Measurements from ENCODE around the gene ZNF341. TPM values are rescaled to one million over a fixed set of nuclear protein-coding genes. Genes with fewer than 3 reads are reported as not detected.
A peak's percentile ranks its signal among the peaks of the same experiment; 100 is the strongest.

Gene ZNF341
- total RNA-seq, 1 donor from 2014 or later = 0.53 TPM

GRCh38 chr20:33740189-33740588 lies 8.4 kb downstream of the ZNF341 start:
- no peak for TF ChIP-seq CTCF (IDR thresholded peaks at IDR 0.05; ENCODE audit: insufficient read depth, low read length, severe bottlenecking)
- Histone ChIP-seq H3K27me3 (ENCODE audit: control insufficient read depth, insufficient read depth, low read length) (no peaks in the 10 kb centered on the region), H3K36me3 (ENCODE audit: control insufficient read depth, insufficient read depth, low read length) (peaks cover 1% of the 10 kb centered on the region), H3K4me3 (ENCODE audit: low read depth, low read length) (no peak overlapping the region)
- FAIRE-seq (no peak), DNase-seq (ENCODE audit: low read depth) (no peak)

DNA sequence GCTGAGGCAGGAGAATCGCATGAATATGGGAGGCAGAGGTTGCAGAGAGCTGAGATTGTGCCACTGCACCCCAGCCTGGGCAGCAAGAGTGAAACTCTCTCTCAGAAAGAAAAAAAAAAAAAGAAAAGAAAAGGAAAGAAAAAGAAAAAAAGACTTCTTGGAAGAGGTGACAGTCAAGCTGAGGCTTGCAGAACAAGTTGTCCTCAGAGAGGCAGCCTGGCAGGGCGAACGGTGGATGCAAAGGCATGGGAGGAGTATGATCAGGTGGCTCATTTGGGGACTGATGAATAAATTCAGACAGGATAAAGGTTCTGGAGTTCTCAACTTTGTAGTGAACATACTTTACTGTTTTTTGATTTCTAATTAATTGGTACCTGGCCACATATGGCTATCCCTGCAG lies 12.4 kb downstream of the ZNF341 start:
- TF ChIP-seq CTCF (IDR thresholded peaks at IDR 0.05; ENCODE audit: insufficient read depth, low read length, severe bottlenecking) = no peak

DNA sequence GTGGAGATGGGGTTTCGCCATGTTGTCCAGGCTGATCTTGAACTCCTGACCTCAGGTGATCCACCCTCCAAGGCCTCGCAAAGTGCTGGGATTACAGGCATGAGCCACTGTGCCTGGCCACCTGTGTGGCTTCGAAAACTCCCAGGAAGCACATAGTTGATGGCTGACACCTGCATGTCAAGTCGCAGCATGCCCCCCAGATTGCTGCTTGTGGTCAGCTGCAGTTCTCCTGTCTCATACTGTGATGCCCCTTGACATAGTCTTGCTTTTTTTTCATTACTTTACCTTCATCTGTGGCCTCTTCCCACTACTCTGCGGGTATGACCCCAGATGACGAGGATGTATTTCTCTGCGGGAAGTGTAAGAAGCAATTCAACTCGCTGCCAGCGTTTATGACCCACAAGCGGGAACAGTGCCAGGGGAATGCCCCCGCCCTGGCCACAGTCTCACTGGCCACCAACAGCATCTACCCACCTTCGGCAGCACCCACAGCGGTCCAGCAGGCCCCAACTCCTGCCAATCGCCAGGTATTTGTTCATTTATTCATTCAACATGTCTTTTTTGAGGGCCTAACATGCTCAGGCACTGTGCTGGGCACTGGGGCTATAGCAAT lies 13.1 kb downstream of the ZNF341 start:
- H3K4me3 ChIP-seq (ENCODE audit: low read depth, low read length) = no peak overlapping the region
- peak; percentile 54 for DNase-seq (ENCODE audit: low read depth)
- no peak for FAIRE-seq
- no peak for TF ChIP-seq CTCF (IDR thresholded peaks at IDR 0.05; ENCODE audit: insufficient read depth, low read length, severe bottlenecking)
- H3K36me3 ChIP-seq (ENCODE audit: control insufficient read depth, insufficient read depth, low read length) = peaks cover 3% of the 10 kb centered on the region
- H3K27me3 ChIP-seq (ENCODE audit: control insufficient read depth, insufficient read depth, low read length) = no peaks in the 10 kb centered on the region

More for the DNA sequence above, 12.4 kb downstream of the ZNF341 start:
- FAIRE-seq = no peak
- peaks cover 3% of the 10 kb centered on the region for H3K36me3 ChIP-seq (ENCODE audit: control insufficient read depth, insufficient read depth, low read length)
- no peaks in the 10 kb centered on the region for H3K27me3 ChIP-seq (ENCODE audit: control insufficient read depth, insufficient read depth, low read length)
- no peak overlapping the region for H3K4me3 ChIP-seq (ENCODE audit: low read depth, low read length)
- no peak for DNase-seq (ENCODE audit: low read depth)

DNA sequence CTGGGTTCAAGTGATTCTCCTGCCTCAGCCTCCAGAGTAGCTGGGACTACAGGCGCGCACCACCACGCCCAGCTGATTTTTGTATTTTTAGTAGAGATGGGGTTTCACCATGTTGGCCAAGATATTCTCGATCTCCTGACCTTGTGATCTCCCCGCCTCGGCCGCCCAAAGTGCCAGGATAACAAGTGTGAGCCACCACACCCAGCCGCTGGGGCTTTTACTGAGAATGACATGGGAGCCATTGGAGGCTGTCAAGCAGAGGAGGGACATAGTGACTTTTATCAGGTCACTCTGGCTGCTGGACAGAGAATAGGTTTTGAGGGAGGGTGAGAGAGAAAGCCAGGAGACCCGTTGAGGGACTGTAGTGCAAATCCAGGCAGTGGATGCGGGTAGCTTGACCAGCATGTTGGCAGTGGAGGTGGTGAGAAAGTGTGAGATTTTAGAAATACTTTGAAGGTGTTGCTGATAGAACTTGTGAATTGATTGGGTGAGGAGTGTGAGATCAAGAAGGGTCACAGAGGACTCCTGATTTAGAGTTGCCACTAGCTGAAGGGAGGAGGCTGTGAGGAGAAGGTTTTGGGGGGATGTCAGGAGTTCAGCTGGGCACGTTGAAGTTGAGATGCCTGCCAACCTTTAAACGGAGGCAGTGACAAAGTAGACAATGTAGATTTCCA lies 14.7 kb downstream of the ZNF341 start:
- no peaks in the 10 kb centered on the region for H3K27me3 ChIP-seq (ENCODE audit: control insufficient read depth, insufficient read depth, low read length)
- FAIRE-seq (no peak), DNase-seq (ENCODE audit: low read depth) (no peak)
- H3K36me3 ChIP-seq (ENCODE audit: control insufficient read depth, insufficient read depth, low read length) = peaks cover 3% of the 10 kb centered on the region
- TF ChIP-seq CTCF (IDR thresholded peaks at IDR 0.05; ENCODE audit: insufficient read depth, low read length, severe bottlenecking) = no peak
- H3K4me3 ChIP-seq (ENCODE audit: low read depth, low read length) = no peak overlapping the region

DNA sequence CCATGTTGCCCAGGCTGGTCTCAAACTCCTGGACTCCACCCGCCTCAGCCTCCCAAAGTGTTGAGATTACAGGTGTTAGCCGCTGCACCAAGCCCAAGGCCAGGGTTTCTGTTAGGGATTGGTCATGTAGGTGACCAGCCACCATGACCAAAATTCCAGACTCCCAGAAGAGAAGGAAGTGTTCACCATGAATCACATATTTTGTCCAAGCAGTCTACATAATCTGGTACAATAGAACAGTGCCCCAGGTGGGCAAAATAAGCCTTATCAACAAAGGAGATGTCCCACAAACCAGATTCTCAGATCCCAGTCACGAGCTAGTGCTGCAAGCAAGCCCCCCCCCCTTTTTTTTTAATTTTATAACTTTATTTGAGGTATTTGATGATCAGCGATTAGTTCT lies 20.0 kb downstream of the ZNF341 start:
- TF ChIP-seq CTCF (IDR thresholded peaks at IDR 0.05; ENCODE audit: insufficient read depth, low read length, severe bottlenecking) = no peak
- Histone ChIP-seq H3K36me3 (ENCODE audit: control insufficient read depth, insufficient read depth, low read length) (peaks cover 4% of the 10 kb centered on the region), H3K27me3 (ENCODE audit: control insufficient read depth, insufficient read depth, low read length) (no peaks in the 10 kb centered on the region), H3K4me3 (ENCODE audit: low read depth, low read length) (no peak overlapping the region)
- FAIRE-seq (no peak), DNase-seq (ENCODE audit: low read depth) (no peak)
